GM12878 (cell line): Measurements from ENCODE around the gene DNMT3A. TPM values are rescaled to one million over a fixed set of nuclear protein-coding genes. Genes with fewer than 3 reads are reported as not detected.

Source experiments
- ATAC-seq: fragments of 200-7000 bp; cut with Tn5 transposase; 3 replicates; pipeline ENCODE4 v1.9.1; 2020; ENCODE audit warnings: mild to moderate bottlenecking, moderate library complexity
- BruUV-seq: library from RNA; stranded (reverse); fragments of 400-500 nt; replicated peaks from 2 replicates; lab custom pipeline; 2021; lab: Mats Ljungman, UMichigan
- CTCF ChIA-PET: fragments of 300-600 bp; sonication (Branson Sonifier 250); formaldehyde crosslinking; extraction: SDS; loops from one replicate; lab custom pipeline; 2021; ENCODE audit warnings: inconsistent platforms; lab: Yijun Ruan, JAX
- POLR2A ChIA-PET: fragments of 350-600 bp; formaldehyde crosslinking; extraction: SDS; loops from one replicate; lab custom pipeline; 2021; ENCODE audit warnings: inconsistent platforms; lab: Charles Lee
- RAD21 ChIA-PET: fragments of 300-600 bp; sonication (Branson Sonifier 250); formaldehyde crosslinking; loops from one replicate; lab custom pipeline; 2023; ENCODE audit warnings: antibody characterized with exemption; ENCODE audit not compliant: unreplicated experiment; lab: Charles Lee
- SMC1A ChIA-PET: fragments of 300-600 bp; sonication (Branson Sonifier 250); formaldehyde crosslinking; loops from one replicate; lab custom pipeline; 2023; ENCODE audit not compliant: unreplicated experiment, uncharacterized antibody; lab: Charles Lee
- DNase-seq: peaks from one replicate; pipeline ENCODE4 v3.0.0-alpha.2; 2011; ENCODE audit warnings: low read depth, low spot score
- FAIRE-seq: peaks from 3 replicates; lab custom pipeline; 2011; peaks lifted over from hg19 to GRCh38; lab: Jason Lieb, UNC
- H2AFZ ChIP-seq: 2 replicates; pipeline ENCODE4 v1.6.0; 2011; ENCODE audit warnings: low read depth, low read length, control low read depth; ENCODE audit not compliant: control insufficient read depth
- H3K27ac ChIP-seq: 2 replicates; pipeline ENCODE4 v1.5.1; 2011; ENCODE audit warnings: control low read depth; ENCODE audit not compliant: control insufficient read depth, insufficient read depth
- H3K27me3 ChIP-seq, 2 experiments: replicated peaks in 1 of 2; 2 replicates each; pipeline versions ENCODE4 v1.6.0 to v1.6.1; 2011; ENCODE audit warnings: low read length in 1 of 2; ENCODE audit not compliant: control insufficient read depth in 2 of 2, insufficient read depth in 2 of 2
- H3K36me3 ChIP-seq, 2 experiments: 2 replicates each; pipeline ENCODE4 v1.5.1; 2011; ENCODE audit warnings: low read length in 1 of 2; ENCODE audit not compliant: control insufficient read depth in 2 of 2, insufficient read depth in 2 of 2
- H3K4me1 ChIP-seq: 2 replicates; pipeline ENCODE4 v1.6.1; 2011; ENCODE audit warnings: mild to moderate bottlenecking, low read length, moderate library complexity, mixed read lengths; ENCODE audit not compliant: control insufficient read depth, insufficient read depth
- H3K4me2 ChIP-seq: 2 replicates; pipeline ENCODE4 v1.6.0; 2011; ENCODE audit warnings: control low read depth; ENCODE audit not compliant: control insufficient read depth, insufficient read depth
- H3K4me3 ChIP-seq: fragments of 200-600 bp; sonication (generic); 2 replicates; pipeline ENCODE4 v1.5.1; 2016
- H3K79me2 ChIP-seq: 2 replicates; pipeline ENCODE4 v1.6.0; 2011; ENCODE audit warnings: low read length; ENCODE audit not compliant: control insufficient read depth, insufficient read depth
- H3K9ac ChIP-seq: 2 replicates; pipeline ENCODE4 v1.8.0; 2011; ENCODE audit warnings: low read length, control low read depth, mixed read lengths; ENCODE audit not compliant: control insufficient read depth, insufficient read depth
- H3K9me3 ChIP-seq: replicated peaks from 3 replicates; pipeline ENCODE4 v1.5.1; 2011; ENCODE audit warnings: mild to moderate bottlenecking, low read length; ENCODE audit not compliant: control insufficient read depth, insufficient read depth
- H4K20me1 ChIP-seq: 2 replicates; pipeline ENCODE4 v1.6.0; 2011; ENCODE audit not compliant: control insufficient read depth, insufficient read depth
- ATF2 ChIP-seq: IDR thresholded peaks from 2 replicates; pipeline ENCODE4 v1.6.1; 2012; ENCODE audit warnings: low read length, inconsistent platforms
- CUX1 ChIP-seq: IDR thresholded peaks from 2 replicates; pipeline ENCODE4 v1.6.1; 2012; ENCODE audit warnings: improper control_type of control experiment, low read depth, low read length; ENCODE audit not compliant: insufficient replicate concordance
- EP300 ChIP-seq, 2 experiments: fragments of 150-350 bp in 1 of 2; IDR thresholded peaks; 2 replicates each; pipeline ENCODE4 v1.6.1; 2011 to 2012; ENCODE audit warnings: low read depth in 2 of 2, low read length in 2 of 2, borderline replicate concordance in 1 of 2, improper control_type of control experiment in 1 of 2, inconsistent platforms in 1 of 2; ENCODE audit not compliant: control insufficient read depth in 1 of 2
- POLR2AphosphoS5 ChIP-seq: IDR thresholded peaks from 2 replicates; pipeline ENCODE4 v1.6.1; 2011; ENCODE audit warnings: mild to moderate bottlenecking, low read length, inconsistent platforms
- SREBF1 ChIP-seq: IDR thresholded peaks from 2 replicates; pipeline ENCODE4 v1.6.1; 2012; ENCODE audit warnings: mild to moderate bottlenecking, low read length
- WGBS: methylation state at CpG from one replicate; pipeline ENCODE4 v1.1.6; 2016; ENCODE audit warnings: low lambda C conversion rate; ENCODE audit not compliant: insufficient replicate concordance, insufficient coverage; ENCODE audit errors: missing lambda C conversion rate; 5-methylcytosine and 5-hydroxymethylcytosine counted together
- in situ Hi-C: fragments of 300-500 bp; cut with MboI; formaldehyde crosslinking; loops from 9 replicates; pipeline ENCODE4 v1.14.3; 2018; ENCODE audit warnings: mixed read lengths
- intact Hi-C: fragments of 100-400 bp; cut with micrococcal nuclease; formaldehyde crosslinking; loops from one replicate; pipeline ENCODE4 v1.14.2; 2022; ENCODE audit not compliant: unreplicated experiment
- polyA plus RNA-seq, 11 experiments: library from polyadenylated mRNA; depleted of rRNA in 4 of 11; unstranded in 6 of 11; stranded (reverse) in 5 of 11; fragments of >200 nt; fragmentation: Nextera tagmentation in 4 of 11; fragmentation: Illumina TruSeq in 1 of 11; extraction: Ambion mirVana in 4 of 11; extraction: Trizol in 1 of 11; gene quantifications; 1 replicate in 1 of 11; 2 replicates in 10 of 11; pipeline versions ENCODE4 v1.2.1 to v1.2.3, GENCODE V29; 2011 to 2016; ENCODE audit warnings: inconsistent platforms in 2 of 11, missing spikeins in 2 of 11, low read depth in 1 of 11
- total RNA-seq, 4 experiments: library from RNA; depleted of rRNA in 3 of 4; stranded (reverse); fragments of >200 nt in 3 of 4; fragmentation: Illumina TruSeq in 1 of 4; extraction: Trizol in 1 of 4; gene quantifications; 2 replicates each; pipeline versions ENCODE4 v1.2.1 to v1.2.3, GENCODE V29; 2013 to 2021

The DNMT3A gene
- total and polyA plus RNA-seq, 10 of the 15 experiments (the other 5 are each of a cell fraction or from before 2014, with no cell fraction given) = 7.4 to 51.6 (median 17.4) TPM

GRCh38 chr2:25283921-25284320, 57.8 kb downstream of the DNMT3A start:
- peaks cover 50% of the 10 kb centered on the region for H3K4me1 ChIP-seq

GRCh38 chr2:25281941-25282340, 59.8 kb downstream of the DNMT3A start:
- no peak overlapping the region for H3K9ac ChIP-seq
- ChIA-PET CTCF (no interaction called here), RAD21 (no interaction called here), SMC1A (interaction anchor here (0.6 to 1.5 kb wide), 2 partner anchors 33 to 77 kb away, joined by 3 read pairs; no protein-coding TSS in a partner anchor), POLR2A (interaction anchor here (0.6 kb wide), 1 partner anchor 53 kb away, joined by 4 read pairs; no protein-coding TSS in a partner anchor)
- intact Hi-C loops = loop anchor here (2.0 kb wide), 1 partner anchor 19 kb away; no protein-coding TSS in a partner anchor
- ATAC-seq = no peak
- no peaks in the 10 kb centered on the region for H3K27me3 ChIP-seq
- FAIRE-seq = no peak
- in situ Hi-C loops = no loop called here
- H3K4me2 ChIP-seq = no peak overlapping the region
- H3K36me3 ChIP-seq = peaks cover 0 to 4% of the 10 kb centered on the region in 2 experiments; a peak in 2 of 4 replicates
- H3K79me2 ChIP-seq = no peaks in the 10 kb centered on the region
- no peaks in the 10 kb centered on the region for H3K9me3 ChIP-seq
- WGBS = 95% methylated on average over 8 of the region's 8 CpGs
- H3K4me3 ChIP-seq = no peak overlapping the region
- peaks cover 63% of the 10 kb centered on the region for H3K4me1 ChIP-seq
- no peak for DNase-seq
- H3K27ac ChIP-seq = no peak overlapping the region
- H2AFZ ChIP-seq = no peak overlapping the region
- H4K20me1 ChIP-seq = no peaks in the 10 kb centered on the region
- no TSS peak for BruUV-seq
- TF ChIP-seq ATF2 (no peak), CUX1 (no peak)

More at GRCh38 chr2:25283921-25284320, 57.8 kb downstream of the DNMT3A start:
- H3K9ac ChIP-seq = no peak overlapping the region
- CTCF ChIA-PET = interaction anchor here (0.6 to 1.1 kb wide), 2 partner anchors 11 to 65 kb away, joined by 3 to 4 read pairs; no protein-coding TSS in a partner anchor
- intact Hi-C loops = no loop called here
- TF ChIP-seq POLR2AphosphoS5 (no peak), SREBF1 (no peak), EP300 (IDR thresholded peaks at IDR 0.05; ENCODE audit: borderline replicate concordance in 1 of 2, control insufficient read depth in 1 of 2, low read depth in 2 of 2, low read length in 2 of 2) (no peak)
- TF ChIP-seq, all 136 proteins: peak for 0
- no TSS peak for BruUV-seq
- Histone ChIP-seq H3K79me2 (no peaks in the 10 kb centered on the region), H4K20me1 (no peaks in the 10 kb centered on the region), H3K4me3 (no peak overlapping the region), H3K36me3 (no peaks in the 10 kb centered on the region; a peak in 2 of 4 replicates), H3K4me2 (no peak overlapping the region), H3K27me3 (no peaks in the 10 kb centered on the region), H2AFZ (no peak overlapping the region), H3K27ac (no peak overlapping the region), H3K9me3 (no peaks in the 10 kb centered on the region)
- RAD21 ChIA-PET = interaction anchor here (2.4 kb wide), 1 partner anchor 10 kb away, joined by 7 read pairs; no protein-coding TSS in a partner anchor
- 98% methylated on average over 5 of the region's 5 CpGs for WGBS
- FAIRE-seq = no peak
- ATAC-seq = no peak
- no peak for DNase-seq
- in situ Hi-C loops = no loop called here
- SMC1A ChIA-PET = no interaction called here
- POLR2A ChIA-PET = interaction anchor here (0.6 to 2.1 kb wide), 2 partner anchors 10 to 15 kb away, joined by 3 to 7 read pairs; no protein-coding TSS in a partner anchor
